Stimulated activated CD8-positive, alpha-beta memory T cell treated with anti-CD3 and anti-CD28 coated beads, Interleukin-7, amount 100 ng/mL, for 1 hour (primary cell): Measurements from ENCODE around the gene CEP164.

Experiments
- DNase-seq, 2 donors: peaks; one replicate each; pipeline ENCODE4 v3.0.0-alpha.2; 2020; ENCODE audit warnings: low read depth in 2 of 2

The CEP164 gene

DNA sequence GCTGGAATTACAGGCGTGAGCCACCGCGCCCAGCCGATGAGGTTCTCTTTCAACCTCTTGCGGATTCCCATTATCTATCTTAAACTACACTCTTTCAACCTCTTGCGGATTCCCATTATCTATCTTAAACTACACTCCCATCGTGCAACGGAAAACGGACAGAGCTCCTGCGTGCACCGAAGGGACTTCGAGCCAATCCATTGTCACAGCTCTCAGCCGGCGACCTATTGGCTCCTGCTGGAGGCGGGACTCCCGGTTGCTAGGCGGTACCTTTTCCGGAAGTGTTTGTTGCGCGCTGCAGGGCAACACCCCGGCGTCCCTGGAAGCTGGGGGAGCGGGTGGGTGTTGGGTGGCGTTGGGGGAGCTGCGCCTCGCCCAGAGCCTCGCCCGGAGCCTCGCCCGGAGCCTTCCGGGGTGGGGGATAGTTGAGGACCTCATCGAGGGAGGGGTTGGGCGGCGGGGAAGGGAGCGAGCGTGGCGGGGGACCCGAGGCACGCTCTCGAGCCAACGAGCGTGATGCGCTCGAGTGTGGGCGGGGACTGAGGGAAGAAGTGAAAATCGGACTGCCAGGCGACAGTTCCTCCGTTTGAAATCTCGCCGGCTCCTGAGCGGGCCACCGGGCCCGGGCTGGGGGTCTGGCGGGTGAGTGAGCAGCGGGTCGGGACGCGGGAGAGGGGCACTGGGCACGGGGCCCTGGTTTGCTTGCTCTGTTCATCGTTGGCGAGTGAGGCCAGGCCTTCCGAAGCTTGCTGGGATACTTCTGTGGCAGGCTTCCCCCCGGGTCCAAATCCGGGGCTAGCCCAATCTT lies at the start of gene CEP164:
TSS of gene CEP164 (plus strand) at position 288 of the 808 bp plus-strand sequence. CDS start 10,733 bp downstream, outside the sequence.
- peak; percentile 83 to 87 for DNase-seq

DNA sequence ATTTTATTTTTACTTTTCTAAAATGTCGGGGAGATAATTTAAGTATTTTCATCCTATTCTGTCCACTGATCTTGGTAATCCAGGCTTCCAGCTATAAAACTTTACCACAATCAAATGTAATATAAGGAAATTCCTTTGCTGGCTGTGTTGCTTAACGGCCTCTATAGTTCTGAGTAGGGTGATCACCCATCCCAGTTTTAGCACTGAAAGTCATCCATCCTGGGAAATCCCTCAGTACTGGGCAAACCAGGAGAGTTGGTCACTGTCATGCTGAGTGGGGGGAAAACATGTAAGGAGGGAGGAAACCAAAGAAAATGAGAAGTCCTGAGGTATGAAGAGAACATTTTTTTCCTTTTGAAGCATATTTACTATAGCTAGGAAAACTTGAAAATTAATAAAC lies 49.3 kb upstream of the CEP164 start:
- no peak for DNase-seq

DNA sequence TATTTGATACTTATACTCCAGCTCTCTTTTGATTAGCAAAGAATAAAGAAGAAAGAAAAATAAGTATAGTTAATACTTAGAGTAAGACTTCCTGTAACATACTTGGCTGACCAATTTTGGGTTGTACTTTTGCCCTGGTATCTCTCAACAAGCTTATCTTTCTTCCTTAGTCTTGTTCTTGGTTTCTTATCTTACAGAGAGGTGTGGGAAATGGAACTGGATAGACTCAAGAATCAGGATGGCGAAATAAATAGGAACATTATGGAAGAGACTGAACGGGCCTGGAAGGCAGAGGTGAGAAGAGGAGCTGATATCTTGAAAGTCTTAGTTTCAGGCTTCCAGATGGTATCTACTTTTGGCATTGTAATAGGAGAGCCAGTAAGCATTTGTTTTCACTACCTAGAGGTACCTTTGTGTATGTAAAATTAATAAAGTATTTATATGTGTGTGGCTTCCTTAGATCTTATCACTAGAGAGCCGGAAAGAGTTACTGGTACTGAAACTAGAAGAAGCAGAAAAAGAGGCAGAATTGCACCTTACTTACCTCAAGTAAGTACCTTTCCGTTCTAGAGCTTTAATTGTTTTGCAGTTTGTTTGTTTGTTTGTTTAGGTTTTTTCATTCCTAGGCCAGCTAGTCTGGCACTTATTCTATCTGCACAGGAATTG lies 47.8 kb upstream of the CEP164 start:
- no peak for DNase-seq

DNA sequence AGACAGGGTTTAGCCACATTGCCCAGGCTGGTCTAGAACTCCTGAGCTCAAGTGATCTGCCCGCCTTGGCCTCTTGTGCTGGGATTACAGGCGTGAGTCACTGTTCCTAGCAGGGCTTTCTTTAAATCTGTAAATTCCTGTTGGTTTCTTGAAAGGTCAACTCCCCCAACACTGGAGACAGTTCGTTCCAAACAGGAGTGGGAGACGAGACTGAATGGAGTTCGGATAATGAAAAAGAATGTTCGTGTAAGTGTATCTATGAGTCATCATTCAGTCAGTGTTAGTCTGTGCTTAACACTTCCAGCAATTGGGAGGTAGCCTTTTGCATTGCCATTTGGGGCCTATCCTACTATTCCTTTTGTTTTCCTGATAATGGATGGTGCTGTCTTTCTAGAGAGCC lies 46.5 kb upstream of the CEP164 start:
- no peak for DNase-seq

DNA sequence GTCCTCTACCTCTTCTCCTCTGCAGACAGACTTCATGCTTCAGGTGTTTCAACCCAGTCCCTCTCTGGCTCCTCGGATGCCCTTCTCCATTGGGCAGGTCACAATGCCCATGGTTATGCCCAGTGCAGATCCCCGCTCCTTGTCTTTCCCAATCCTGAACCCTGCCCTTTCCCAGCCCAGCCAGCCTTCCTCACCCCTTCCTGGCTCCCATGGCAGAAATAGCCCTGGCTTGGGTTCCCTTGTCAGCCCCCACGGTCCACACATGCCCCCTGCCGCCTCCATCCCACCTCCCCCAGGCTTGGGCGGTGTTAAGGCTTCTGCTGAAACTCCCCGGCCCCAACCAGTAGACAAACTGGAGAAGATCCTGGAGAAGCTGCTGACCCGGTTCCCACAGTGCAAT lies 45.8 kb upstream of the CEP164 start:
- no peak for DNase-seq

DNA sequence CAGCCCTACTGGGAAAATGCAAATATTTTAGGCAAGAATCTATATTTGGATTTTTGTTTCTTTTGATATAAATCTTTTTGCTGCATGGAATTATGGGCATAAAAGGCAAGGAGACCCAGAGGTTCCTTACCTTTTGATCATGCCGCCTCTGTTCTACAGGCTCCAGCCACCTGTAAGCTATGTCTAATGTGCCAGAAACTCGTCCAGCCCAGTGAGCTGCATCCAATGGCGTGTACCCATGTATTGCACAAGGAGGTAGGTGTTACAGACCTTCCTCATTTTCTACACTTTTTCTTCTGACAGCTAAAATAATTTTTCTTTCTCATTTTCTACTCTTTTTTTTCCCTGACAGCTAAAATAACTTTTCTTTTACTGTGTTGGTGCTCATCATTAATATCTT lies 44.7 kb upstream of the CEP164 start:
- DNase-seq = no peak

DNA sequence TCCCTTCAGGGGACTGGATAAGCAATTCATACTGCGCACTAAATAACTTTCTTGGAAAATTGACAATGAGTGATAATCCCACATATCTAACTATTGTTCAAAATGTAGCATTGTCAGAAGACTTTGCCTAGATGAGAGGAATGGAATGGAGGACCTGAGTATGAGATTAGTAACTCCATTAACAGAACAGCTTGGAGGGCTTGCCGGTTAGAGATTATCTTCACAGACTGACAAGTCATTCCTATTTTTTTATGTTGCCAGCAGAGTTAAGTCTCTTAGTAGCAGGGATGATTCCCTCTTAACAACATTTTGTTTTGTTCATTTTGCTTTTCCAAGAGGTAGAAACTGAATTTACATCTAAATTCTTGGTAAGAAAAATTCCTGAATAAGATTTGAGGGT lies 43.6 kb upstream of the CEP164 start:
- DNase-seq = no peak

DNA sequence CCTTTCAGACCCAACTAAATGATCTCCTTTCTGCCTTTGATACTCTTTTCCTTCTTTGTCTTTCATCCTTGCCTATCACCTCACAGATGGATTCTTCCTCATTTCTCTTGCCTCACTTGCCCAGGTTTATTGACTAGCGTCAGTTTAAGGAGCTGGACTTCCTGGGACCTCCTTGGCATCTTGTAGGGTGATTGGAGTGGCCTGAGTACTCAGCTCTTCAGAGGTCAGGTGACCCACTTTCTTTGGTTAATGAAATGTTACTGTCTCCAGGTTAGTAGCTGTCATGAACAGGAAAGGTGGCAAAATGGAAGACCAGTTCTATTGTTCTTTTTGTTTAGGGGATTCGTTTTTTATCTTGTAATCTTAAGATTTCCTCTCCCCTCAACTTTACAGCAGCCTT lies 41.1 kb upstream of the CEP164 start:
- no peak for DNase-seq

DNA sequence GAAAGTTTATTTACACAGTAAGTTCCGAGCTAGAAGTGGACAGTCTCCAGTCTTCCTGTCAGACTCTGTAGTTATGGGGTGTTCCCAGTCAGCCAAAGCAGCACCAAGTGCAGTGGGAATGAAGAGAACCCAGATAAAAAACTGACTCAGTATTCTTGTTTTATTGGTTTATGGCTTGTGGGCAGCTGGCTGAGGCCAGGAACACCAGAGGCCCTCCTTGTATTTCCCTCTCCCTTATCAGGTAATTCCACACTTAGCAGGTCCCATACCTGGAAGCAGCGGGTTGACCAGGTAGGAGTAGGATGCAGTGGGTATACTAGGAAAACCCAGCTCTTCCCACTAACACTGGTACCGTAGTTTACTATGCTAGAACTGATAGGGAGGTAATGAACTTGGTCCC lies 40.0 kb upstream of the CEP164 start:
- DNase-seq = no peak

DNA sequence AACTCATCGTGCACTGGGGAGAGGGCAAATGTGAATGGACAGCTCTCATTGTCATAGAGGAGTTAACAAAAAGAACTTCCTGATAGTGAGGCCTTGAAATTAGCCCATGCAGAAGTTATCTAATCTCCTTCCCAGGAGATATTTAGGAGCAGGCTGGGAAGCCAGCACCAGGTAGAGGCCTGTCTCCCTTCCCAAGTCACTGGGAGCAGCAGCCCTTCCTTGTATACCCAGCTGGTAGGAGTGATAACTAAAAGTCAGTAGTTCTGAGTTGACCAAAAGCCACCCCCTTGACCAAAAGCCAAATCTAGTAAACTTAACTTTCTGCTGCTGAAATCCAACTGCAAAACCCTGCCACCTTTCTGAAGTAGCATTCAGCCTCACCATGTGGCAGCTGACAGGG lies 37.9 kb upstream of the CEP164 start:
- DNase-seq = no peak

DNA sequence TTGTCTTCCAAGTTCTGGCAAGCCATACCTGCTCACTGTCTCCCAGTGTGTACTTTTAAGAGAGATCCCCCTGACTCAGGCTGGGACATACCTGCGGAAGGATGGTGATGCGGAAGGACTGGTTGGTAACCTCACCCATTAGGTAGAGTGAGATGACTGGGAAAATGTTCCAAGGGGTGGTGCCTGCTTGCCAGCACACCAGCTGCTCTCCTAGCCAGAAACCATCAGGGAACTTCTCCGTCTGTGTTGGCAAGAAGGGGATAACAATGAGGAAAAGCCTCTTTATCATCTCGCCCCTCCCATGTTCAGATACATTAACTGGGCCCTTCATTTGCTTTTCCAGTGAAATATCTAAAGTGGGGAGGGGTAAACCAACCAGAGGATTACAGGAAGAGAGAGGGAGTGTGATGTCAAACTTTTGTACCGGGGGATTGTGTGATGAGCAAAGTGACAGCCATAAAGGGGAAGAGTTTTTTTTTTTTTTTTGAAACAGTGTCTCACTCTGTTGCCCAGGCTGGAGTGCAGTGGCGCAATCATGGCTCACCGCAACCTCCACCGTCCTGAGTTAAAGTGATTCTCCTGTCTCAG lies 36.8 kb upstream of the CEP164 start, which contains the start of gene BACE1-AS:
TSS of gene BACE1-AS (plus strand) at position 538 of the 588 bp plus-strand sequence.
- DNase-seq = no peak

DNA sequence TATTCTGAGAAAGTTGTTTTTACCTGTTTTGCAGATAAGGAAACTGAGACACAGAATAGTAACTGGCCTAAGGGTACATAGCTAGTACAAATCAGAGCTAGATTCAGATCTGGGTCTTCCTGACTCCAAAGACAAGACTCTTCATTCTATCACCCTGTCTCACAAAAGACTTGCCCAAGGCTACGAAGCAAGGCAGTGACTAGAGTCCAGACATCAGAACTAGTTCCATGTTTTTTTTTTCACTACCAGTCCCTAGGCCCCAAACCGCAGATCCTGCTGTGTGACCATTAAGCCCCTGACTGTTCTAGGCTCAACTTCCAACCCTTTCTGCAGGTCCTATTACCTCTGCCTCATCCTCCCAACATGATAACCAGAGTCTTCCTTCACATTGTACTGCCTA lies 35.0 kb upstream of the CEP164 start:
- DNase-seq = no peak

DNA sequence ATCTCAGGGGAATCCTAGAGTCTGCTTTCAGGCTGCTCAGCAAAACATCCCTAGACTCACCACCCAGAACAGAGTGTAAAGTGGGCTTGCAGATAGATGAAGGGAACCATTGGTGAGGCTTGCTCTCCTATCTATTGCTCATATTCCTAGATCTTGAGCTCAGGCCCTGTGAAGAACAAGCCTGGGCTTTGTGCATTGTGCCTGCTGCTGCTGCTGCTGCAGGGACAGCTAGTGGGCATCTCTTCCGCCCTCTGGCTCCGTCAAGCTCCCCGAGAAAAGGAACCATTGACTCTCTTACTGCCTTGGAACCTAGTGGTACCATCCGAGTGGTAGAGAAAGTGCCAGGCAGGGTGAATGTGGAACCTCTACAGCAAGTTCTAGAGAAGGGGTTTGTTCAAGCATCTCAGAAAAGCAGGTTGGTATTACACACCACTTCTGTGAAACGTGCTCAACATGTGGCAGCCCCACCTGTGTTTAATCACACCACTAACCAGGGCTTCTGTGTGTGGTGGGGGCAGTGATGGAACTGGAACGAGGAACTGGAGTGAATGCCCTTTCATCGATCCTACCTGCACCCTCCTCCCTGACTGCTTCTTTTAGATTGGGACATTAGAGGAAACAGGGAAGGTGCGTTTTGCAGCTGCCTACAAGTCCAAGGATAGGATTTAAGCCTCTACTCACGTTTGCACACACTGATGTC lies 32.1 kb upstream of the CEP164 start:
- DNase-seq = no peak

DNA sequence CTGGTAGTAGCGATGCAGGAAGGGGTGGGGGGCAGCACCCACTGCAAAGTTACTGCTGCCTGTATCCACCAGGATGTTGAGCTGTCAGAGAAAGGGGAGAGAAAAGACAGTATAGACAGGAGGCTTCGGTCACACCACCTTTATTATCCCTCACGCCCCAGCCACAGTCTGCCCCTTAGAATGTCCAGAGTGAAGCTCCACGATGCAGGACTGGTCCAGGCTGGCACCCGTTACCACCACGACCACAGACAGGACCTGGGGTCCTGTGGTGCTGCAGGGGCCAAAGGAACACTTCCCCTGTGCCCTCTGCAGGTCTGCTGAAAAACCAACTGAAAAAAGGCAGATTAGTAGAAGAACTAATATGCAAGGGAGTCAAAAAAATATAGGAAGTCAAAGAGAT lies 30.8 kb upstream of the CEP164 start:
- no peak for DNase-seq

DNA sequence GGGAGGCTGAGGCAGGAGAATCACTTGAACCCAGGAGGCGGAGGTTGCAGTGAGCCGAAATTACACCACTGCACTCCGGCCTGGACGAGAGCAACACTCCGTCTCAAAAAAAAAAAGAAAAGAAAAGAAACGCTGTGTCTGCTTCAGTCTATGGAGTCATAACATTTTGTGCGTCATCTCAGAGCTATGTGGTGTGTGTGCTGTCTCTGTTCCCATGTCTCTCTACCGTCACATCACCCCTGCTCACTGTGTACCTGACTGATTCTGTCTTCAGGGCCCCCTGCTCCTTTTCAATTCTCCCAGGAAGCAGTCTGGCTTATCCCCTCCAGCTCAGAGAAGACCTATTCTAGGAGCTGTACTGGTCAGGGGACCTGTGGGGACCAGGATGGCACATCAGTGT lies 29.5 kb upstream of the CEP164 start:
- DNase-seq = no peak

DNA sequence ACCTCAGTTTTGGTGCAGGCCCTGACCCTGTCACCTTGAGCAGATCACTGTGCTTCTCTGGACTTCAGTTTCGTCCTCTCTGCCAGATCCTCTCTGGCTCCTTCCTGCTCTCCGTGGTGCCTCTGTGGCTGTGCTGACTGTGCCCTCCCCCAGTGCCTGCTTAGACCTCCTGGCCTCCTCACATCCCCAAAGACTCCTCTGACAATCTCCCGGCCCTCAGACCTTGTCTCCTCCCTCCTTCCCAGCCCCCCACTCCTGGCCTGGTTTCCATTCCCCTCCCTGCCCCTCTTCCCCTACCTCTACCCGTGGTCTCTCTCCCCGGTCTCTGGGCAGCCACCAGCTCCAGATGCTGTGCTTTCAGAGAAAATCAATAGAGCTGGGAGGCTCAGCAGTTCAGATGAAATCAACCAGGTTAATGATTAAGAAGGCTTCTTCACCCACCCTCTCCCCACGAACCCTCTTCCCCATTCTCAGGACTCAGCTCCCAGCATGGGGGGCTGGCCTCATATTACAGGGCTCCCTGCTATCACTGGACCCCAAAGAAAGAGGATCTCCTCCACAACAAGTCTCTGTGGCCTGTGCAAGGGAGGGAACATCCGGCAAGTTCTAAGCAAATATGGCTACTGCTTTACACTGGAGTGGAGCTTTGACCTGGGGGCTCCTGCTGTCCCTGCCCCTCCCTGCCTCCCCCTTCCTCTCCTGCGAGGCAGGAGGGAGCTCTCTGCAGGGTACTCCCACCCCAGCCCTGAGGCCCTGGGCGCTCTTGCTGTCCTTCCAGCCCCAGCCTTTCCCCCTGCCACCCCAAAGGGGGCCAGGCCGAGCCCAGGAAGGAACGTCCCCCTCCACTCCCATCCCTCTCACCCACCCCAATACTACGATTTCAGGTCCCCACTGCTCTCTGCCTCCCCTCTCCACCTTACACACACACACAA lies 28.0 kb upstream of the CEP164 start:
- DNase-seq = no peak

DNA sequence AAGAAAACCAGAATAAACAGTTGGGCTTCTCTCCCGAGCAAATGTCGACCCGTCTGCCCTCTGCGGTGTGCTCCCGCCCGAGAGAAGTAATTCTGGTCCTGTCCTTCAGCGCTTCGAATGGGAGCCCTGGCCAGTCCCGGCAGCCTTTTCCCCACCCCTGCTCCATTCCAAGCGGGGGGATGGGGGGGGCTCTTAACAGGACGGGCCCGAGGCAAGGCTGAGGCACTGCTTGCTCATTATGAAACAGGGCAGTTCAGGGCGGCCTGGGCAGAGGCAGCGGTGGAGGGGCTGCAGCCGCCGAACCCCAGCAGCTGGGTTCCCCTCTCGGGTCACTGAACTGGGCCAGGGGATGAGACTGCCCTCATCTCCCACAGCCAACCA lies 27.4 kb upstream of the CEP164 start:
- no peak for DNase-seq

DNA sequence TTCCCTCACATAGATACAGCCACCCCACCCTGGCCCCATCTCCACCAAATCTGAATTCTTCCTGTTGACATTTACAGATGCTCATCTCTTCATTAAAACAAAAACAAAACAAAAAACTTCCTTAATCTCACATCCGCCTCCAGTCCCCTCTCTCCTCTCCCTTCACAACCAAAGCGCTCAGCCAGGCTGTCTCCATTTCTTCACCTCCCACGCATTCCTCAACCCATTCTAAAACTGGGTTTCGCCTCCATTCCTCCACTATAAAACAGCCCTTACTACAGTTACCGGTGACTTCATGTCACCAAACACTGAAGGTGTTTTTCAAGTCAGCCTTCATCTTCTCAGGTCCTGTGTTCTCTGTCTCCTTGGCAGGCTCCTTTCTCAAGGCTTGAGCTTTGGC lies 26.9 kb upstream of the CEP164 start:
- DNase-seq = no peak

DNA sequence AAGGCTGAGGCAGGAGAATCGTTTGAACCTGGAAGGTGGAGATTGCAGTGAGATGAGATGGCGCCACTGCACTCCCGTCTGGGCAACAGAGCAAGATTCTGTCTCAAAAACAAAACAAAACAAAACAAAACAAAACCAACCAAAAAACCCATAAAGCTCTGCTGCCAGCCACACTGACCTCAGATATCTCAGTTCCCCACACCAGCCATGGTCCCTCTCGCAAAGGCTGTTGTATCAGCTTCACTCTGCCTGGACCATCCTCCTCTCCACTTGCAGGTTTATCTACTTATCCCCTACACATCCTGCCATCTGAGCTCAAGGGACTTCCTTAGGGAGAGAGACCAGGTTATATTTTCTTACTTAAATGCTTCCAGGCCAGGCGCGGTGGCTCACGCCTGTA lies 25.4 kb upstream of the CEP164 start:
- no peak for DNase-seq

DNA sequence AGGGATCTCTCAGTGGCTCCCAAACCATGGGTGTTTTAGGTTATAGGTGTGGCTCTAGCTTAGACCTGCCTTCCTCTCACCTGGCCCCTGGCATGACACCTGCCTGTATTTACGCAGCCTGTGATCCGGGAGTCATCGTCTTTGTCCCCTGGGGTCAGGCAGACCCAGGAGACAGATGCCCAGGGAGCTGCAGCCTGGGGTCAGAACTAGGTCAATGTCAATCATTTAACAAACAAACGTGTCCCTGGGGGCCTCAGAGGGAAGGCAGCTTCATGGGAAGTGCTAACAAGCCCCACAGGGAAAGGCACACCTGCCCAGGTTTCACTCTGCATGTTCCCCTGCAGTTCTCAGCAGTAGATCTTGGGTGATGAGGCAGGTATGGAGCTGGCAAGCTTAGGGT lies 24.6 kb upstream of the CEP164 start:
- DNase-seq = no peak

DNA sequence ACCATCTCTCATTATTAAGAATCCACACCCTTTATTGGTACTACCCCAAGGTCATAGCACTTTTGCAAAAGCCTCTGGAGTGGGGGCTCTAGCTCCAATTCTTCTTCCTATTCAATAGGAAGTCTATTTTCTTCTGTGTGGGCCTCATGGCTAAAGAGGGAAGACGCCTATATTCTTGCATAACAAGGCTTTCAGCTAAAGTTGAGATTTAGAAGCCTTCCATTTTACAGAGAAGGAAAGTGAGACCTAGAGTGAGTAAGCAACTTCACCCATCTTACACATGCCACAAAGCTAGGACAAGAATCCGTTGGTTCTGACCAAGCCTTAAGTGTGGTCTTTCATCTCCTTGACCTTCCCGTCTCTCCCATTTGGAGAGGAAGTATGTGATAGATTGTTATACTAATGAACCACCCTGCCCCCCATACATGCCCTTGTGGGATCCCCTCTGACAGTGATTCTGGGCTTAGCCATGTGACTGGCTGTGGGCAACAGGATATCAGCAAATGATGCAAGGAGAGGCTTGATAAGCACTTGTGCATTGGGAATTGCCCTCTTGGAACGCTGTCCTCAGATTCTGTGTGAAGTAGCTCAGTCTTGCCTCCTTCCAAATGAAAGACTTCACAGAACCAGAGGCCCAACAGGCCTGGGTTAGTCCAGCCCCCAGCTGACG lies 23.9 kb upstream of the CEP164 start:
- DNase-seq = no peak
